Skeletal muscle cell (primary cell): ENCODE data around the gene CCZ1.
"Not testable (repeated sequence)": the region's sequence is repeated elsewhere in the genome, so short reads cannot be mapped to it uniquely, and the experiment has no call there.

Experiments used
- DNase-seq: peaks from one replicate; pipeline ENCODE4 v3.0.0-alpha.2; 2010; ENCODE audit warnings: low read depth
- H3K4me3 ChIP-seq: 2 replicates; pipeline ENCODE4 v1.5.1; 2011; ENCODE audit warnings: low read depth, mild to moderate bottlenecking, control low read depth, low read length, moderate library complexity

The CCZ1 gene

GRCh38 chr7:5898480-5899224 lies at the start of gene CCZ1:
CCZ1 (plus strand) TSS chr7:5898733; CDS start chr7:5898800, 67 bp downstream.
- DNase-seq = not testable (repeated sequence)
- H3K4me3 ChIP-seq = peak within 1 kb of the TSS; percentile 41

- no peak for DNase-seq
- H3K4me3 ChIP-seq = no peak overlapping the region
Measured at GRCh38 chr7:5850944-5851343, 47.6 kb upstream of the CCZ1 start.

- DNase-seq = no peak
Measured at GRCh38 chr7:5854738-5855137, 43.8 kb upstream of the CCZ1 start.

GRCh38 chr7:5857041-5857575 lies 41.4 kb upstream of the CCZ1 start:
- H3K4me3 ChIP-seq, DNase-seq: not testable (repeated sequence)

More at GRCh38 chr7:5854738-5855137, 43.8 kb upstream of the CCZ1 start:
- no peak overlapping the region for H3K4me3 ChIP-seq

GRCh38 chr7:5858494-5858893 lies 40.0 kb upstream of the CCZ1 start:
- DNase-seq, H3K4me3 ChIP-seq: not testable (repeated sequence)

GRCh38 chr7:5861281-5861680 lies 37.3 kb upstream of the CCZ1 start:
- not testable (repeated sequence) for H3K4me3 ChIP-seq, DNase-seq

- not testable (repeated sequence) for H3K4me3 ChIP-seq, DNase-seq
Measured at GRCh38 chr7:5862753-5863366, 35.7 kb upstream of the CCZ1 start.

GRCh38 chr7:5865279-5865931 lies 33.1 kb upstream of the CCZ1 start:
- H3K4me3 ChIP-seq, DNase-seq: not testable (repeated sequence)

GRCh38 chr7:5867060-5867459 lies 31.5 kb upstream of the CCZ1 start:
- no peak overlapping the region for H3K4me3 ChIP-seq
- no peak for DNase-seq

GRCh38 chr7:5868928-5869341 lies 29.6 kb upstream of the CCZ1 start:
- not testable (repeated sequence) for H3K4me3 ChIP-seq, DNase-seq

- H3K4me3 ChIP-seq = no peak overlapping the region
- DNase-seq = no peak
Measured at GRCh38 chr7:5869691-5870090, 28.8 kb upstream of the CCZ1 start.

GRCh38 chr7:5870311-5870710 lies 28.2 kb upstream of the CCZ1 start:
- no peak for DNase-seq

GRCh38 chr7:5872326-5872725 lies 26.2 kb upstream of the CCZ1 start:
- no peak overlapping the region for H3K4me3 ChIP-seq
- no peak for DNase-seq

More at GRCh38 chr7:5870311-5870710, 28.2 kb upstream of the CCZ1 start:
- H3K4me3 ChIP-seq = no peak overlapping the region

GRCh38 chr7:5879591-5879990 lies 18.9 kb upstream of the CCZ1 start:
- DNase-seq, H3K4me3 ChIP-seq: not testable (repeated sequence)

- not testable (repeated sequence) for DNase-seq, H3K4me3 ChIP-seq
Measured at GRCh38 chr7:5880106-5880505, 18.4 kb upstream of the CCZ1 start.

GRCh38 chr7:5884431-5884830 lies 14.1 kb upstream of the CCZ1 start:
- not testable (repeated sequence) for DNase-seq, H3K4me3 ChIP-seq

GRCh38 chr7:5888021-5888420 lies 10.5 kb upstream of the CCZ1 start:
- DNase-seq = not testable (repeated sequence)

GRCh38 chr7:5890244-5890643 lies 8.3 kb upstream of the CCZ1 start:
- DNase-seq, H3K4me3 ChIP-seq: not testable (repeated sequence)

More at GRCh38 chr7:5888021-5888420, 10.5 kb upstream of the CCZ1 start:
- not testable (repeated sequence) for H3K4me3 ChIP-seq

GRCh38 chr7:5892498-5892897 lies 6.0 kb upstream of the CCZ1 start:
- H3K4me3 ChIP-seq = no peak overlapping the region
- no peak for DNase-seq

GRCh38 chr7:5897369-5897919 lies 1.1 kb upstream of the CCZ1 start:
- H3K4me3 ChIP-seq, DNase-seq: not testable (repeated sequence)
